ENCODE data around the gene SLC9B2. TPM values are rescaled to one million over a fixed set of nuclear protein-coding genes. Genes with fewer than 3 reads are reported as not detected.

SLC9B2 gene
- total RNA-seq, 6 donors from 2014 or later, result 1.00 to 18.9 (median 4.3) TPM

DNA sequence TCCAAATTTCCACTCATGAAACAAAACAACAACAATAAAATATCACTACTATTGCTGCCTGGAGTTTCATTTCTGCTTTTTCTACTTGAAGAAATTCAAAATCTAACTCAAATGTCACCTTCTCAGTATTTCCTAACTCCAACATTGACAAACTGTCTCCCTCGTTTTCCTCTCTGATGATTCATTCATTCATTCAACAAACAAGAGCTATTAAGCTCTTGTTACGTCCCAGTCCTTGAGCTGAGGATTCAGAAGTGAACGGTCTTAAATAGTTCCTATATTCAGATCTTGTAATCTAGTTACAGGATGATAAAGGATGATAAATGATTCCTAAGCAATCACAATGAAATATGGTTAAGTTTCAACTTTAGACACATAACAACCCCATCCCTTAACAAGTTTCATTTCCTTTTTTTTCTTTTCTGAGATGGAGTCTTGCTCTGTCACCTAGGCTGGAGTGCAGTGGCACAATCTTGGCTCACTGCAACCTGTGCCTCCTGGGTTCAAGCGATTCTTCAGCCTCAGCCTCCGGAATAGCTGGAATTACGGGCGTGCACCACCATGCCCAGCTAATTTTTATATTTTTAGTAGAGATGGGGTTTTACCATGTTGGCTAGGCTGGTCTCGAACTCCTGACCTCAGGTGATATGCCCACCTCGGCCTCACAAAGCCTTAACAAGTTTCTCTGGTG, 1.7 kb downstream of the SLC9B2 start:
- Histone ChIP-seq H3K27me3 (no peaks in the 10 kb centered on the region), H3K36me3 (no peaks in the 10 kb centered on the region), H3K4me1 (peaks cover 5 to 23% (median 11%) of the 10 kb centered on the region in 4 donors), H3K27ac (no peak overlapping the region), H3K9me3 (no peaks in the 10 kb centered on the region), H3K4me3 (peak overlapping the region in 1 of 4 donors; percentile 59)
- WGBS, 2 donors, result 84 to 91% methylated on average over 9 of the region's 9 CpGs
- no peak for DNase-seq
- TF ChIP-seq EP300 (IDR thresholded peaks at IDR 0.05) (no peak), POLR2A (IDR thresholded peaks at IDR 0.05) (no peak), POLR2AphosphoS5 (IDR thresholded peaks at IDR 0.05) (no peak)
- TF ChIP-seq, protein P1, sequence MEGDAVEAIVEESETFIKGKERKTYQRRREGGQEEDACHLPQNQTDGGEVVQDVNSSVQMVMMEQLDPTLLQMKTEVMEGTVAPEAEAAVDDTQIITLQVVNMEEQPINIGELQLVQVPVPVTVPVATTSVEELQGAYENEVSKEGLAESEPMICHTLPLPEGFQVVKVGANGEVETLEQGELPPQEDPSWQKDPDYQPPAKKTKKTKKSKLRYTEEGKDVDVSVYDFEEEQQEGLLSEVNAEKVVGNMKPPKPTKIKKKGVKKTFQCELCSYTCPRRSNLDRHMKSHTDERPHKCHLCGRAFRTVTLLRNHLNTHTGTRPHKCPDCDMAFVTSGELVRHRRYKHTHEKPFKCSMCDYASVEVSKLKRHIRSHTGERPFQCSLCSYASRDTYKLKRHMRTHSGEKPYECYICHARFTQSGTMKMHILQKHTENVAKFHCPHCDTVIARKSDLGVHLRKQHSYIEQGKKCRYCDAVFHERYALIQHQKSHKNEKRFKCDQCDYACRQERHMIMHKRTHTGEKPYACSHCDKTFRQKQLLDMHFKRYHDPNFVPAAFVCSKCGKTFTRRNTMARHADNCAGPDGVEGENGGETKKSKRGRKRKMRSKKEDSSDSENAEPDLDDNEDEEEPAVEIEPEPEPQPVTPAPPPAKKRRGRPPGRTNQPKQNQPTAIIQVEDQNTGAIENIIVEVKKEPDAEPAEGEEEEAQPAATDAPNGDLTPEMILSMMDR (IDR thresholded peaks at IDR 0.05), result no peak
- ATAC-seq (ENCODE audit: low FRiP score in 2 of 2), result no peak

GRCh38 chr4:103073792-103074438, 2.6 kb downstream of the SLC9B2 start:
- no peaks in the 10 kb centered on the region for H3K9me3 ChIP-seq
- H3K27ac ChIP-seq, result no peak overlapping the region
- H3K27me3 ChIP-seq, result no peaks in the 10 kb centered on the region
- H3K4me1 ChIP-seq, result peaks cover 5 to 23% (median 11%) of the 10 kb centered on the region in 4 donors
- ATAC-seq (ENCODE audit: low FRiP score in 2 of 2) (no peak), DNase-seq (no peak)
- no peak overlapping the region for H3K4me3 ChIP-seq
- H3K36me3 ChIP-seq, result no peaks in the 10 kb centered on the region
- TF ChIP-seq EP300 (IDR thresholded peaks at IDR 0.05) (no peak), POLR2AphosphoS5 (IDR thresholded peaks at IDR 0.05) (no peak), POLR2A (IDR thresholded peaks at IDR 0.05) (no peak)
- TF ChIP-seq, protein P1 (IDR thresholded peaks at IDR 0.05), result no peak
- 95 to 100% methylated on average over 2 of the region's 2 CpGs for WGBS, 2 donors

DNA sequence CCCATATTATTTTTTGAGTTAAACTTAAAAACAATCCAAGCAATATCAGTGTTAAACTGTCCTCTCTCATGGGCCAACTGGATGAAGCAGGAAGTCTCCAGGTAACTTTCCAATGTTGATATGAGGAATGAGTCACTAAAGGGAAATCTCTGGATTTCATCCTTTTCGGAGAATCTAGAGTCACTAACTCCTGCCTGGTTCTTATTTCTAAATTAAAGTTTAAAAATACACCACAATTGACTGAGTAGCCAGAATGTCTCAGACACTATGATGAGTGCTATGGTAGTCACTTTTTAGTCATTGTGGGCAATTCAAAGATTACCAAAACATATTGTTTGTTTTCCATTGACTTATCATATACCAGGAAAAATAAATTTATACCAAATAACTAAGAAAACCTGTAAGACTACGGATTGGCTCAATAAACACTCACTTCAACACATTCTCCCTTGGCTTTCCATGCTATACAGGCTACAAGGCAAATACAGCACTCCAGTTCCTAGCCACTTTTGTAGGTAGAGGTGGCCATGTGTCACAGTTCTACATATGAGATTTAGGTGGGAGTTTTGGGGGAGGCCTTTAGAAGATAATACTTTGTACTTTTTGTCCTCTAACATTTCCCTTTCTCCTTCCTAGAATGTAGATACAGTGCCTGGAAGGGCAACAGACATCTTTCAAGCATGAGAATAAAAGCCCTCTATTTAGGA, 8.6 kb downstream of the SLC9B2 start:
- DNase-seq, result no peak
- WGBS, 2 donors, result 89% methylated on average over 2 of the region's 2 CpGs
- TF ChIP-seq, protein P1 (IDR thresholded peaks at IDR 0.05), result no peak
- TF ChIP-seq EP300 (IDR thresholded peaks at IDR 0.05) (no peak), POLR2A (IDR thresholded peaks at IDR 0.05) (no peak), POLR2AphosphoS5 (IDR thresholded peaks at IDR 0.05) (no peak)
- H3K36me3 ChIP-seq, result peaks cover 0 to 3% (median 0%) of the 10 kb centered on the region in 4 donors
- H3K9me3 ChIP-seq, result no peaks in the 10 kb centered on the region
- no peak for ATAC-seq (ENCODE audit: low FRiP score in 2 of 2)
- no peak overlapping the region for H3K27ac ChIP-seq
- no peaks in the 10 kb centered on the region for H3K27me3 ChIP-seq
- no peaks in the 10 kb centered on the region for H3K4me1 ChIP-seq
- H3K4me3 ChIP-seq, result no peak overlapping the region

GRCh38 chr4:103060453-103061148, 16.0 kb downstream of the SLC9B2 start:
- no peaks in the 10 kb centered on the region for H3K27me3 ChIP-seq
- H3K4me3 ChIP-seq, result no peak overlapping the region
- peaks cover 0 to 3% (median 0%) of the 10 kb centered on the region in 4 donors for H3K36me3 ChIP-seq
- TF ChIP-seq POLR2A (IDR thresholded peaks at IDR 0.05) (no peak), EP300 (IDR thresholded peaks at IDR 0.05) (no peak), POLR2AphosphoS5 (IDR thresholded peaks at IDR 0.05) (no peak)
- TF ChIP-seq, protein P1 (IDR thresholded peaks at IDR 0.05), result no peak
- WGBS, 2 donors, result 100% methylated on average over 2 of the region's 2 CpGs
- H3K9me3 ChIP-seq, result no peaks in the 10 kb centered on the region
- ATAC-seq (ENCODE audit: low FRiP score in 2 of 2) (no peak), DNase-seq (no peak)
- no peak overlapping the region for H3K27ac ChIP-seq
- no peaks in the 10 kb centered on the region for H3K4me1 ChIP-seq

All from upper lobe of left lung (tissue), 6 donors.